Measurements from ENCODE around the gene UBXN7. TPM values are rescaled to one million over a fixed set of nuclear protein-coding genes. Genes with fewer than 3 reads are reported as not detected.

UBXN7 gene
- total RNA-seq, 6 donors from 2014 or later, result 8.7 to 45.5 (median 28.2) TPM

- Histone ChIP-seq H3K27ac (no peak overlapping the region), H3K9me3 (no peaks in the 10 kb centered on the region), H3K4me3 (no peak overlapping the region), H3K27me3 (no peaks in the 10 kb centered on the region), H3K4me1 (no peaks in the 10 kb centered on the region), H3K36me3 (peaks cover 7 to 78% (median 37%) of the 10 kb centered on the region in 4 donors)
- DNase-seq, result no peak
- WGBS, 2 donors, result 88 to 89% methylated on average over 4 of the region's 4 CpGs
- TF ChIP-seq CTCF (IDR thresholded peaks at IDR 0.05) (no peak), POLR2A (IDR thresholded peaks at IDR 0.05) (no peak), POLR2AphosphoS5 (IDR thresholded peaks at IDR 0.05) (no peak)
- ATAC-seq (ENCODE audit: low FRiP score in 2 of 2), result no peak
These were observed 75.7 kb downstream of the UBXN7 start for GRCh38 chr3:196356556-196356955.

GRCh38 chr3:196355668-196356067 is 76.6 kb downstream of the UBXN7 start:
- 93 to 100% methylated on average over 1 of the region's 1 CpG for WGBS, 2 donors
- TF ChIP-seq POLR2A (IDR thresholded peaks at IDR 0.05) (no peak), CTCF (IDR thresholded peaks at IDR 0.05) (no peak), POLR2AphosphoS5 (IDR thresholded peaks at IDR 0.05) (no peak)
- no peak for DNase-seq
- H3K9me3 ChIP-seq, result no peaks in the 10 kb centered on the region
- H3K4me1 ChIP-seq, result no peaks in the 10 kb centered on the region
- H3K27me3 ChIP-seq, result no peaks in the 10 kb centered on the region
- H3K36me3 ChIP-seq, result peaks cover 7 to 69% (median 32%) of the 10 kb centered on the region in 4 donors
- no peak overlapping the region for H3K4me3 ChIP-seq
- no peak overlapping the region for H3K27ac ChIP-seq
- no peak for ATAC-seq (ENCODE audit: low FRiP score in 2 of 2)

GRCh38 chr3:196354132-196354531 is 78.1 kb downstream of the UBXN7 start:
- peaks cover 7 to 55% (median 26%) of the 10 kb centered on the region in 4 donors for H3K36me3 ChIP-seq
- no peaks in the 10 kb centered on the region for H3K27me3 ChIP-seq
- WGBS, 2 donors, result 85 to 87% methylated on average over 6 of the region's 6 CpGs

GRCh38 chr3:196351541-196351940 is 80.7 kb downstream of the UBXN7 start:
- no peak for TF ChIP-seq POLR2AphosphoS5 (IDR thresholded peaks at IDR 0.05)
- no peak for TF ChIP-seq CTCF (IDR thresholded peaks at IDR 0.05)
- TF ChIP-seq EP300 (IDR thresholded peaks at IDR 0.05), result no peak
- TF ChIP-seq POLR2A (IDR thresholded peaks at IDR 0.05), result no peak
- Histone ChIP-seq H3K27me3 (no peaks in the 10 kb centered on the region), H3K9me3 (no peaks in the 10 kb centered on the region), H3K4me3 (no peak overlapping the region), H3K27ac (no peak overlapping the region), H3K36me3 (peaks cover 7 to 36% (median 11%) of the 10 kb centered on the region in 4 donors), H3K4me1 (no peaks in the 10 kb centered on the region)
- ATAC-seq (ENCODE audit: low FRiP score in 2 of 2) (no peak), DNase-seq (no peak)
- 77 to 79% methylated on average over 6 of the region's 6 CpGs for WGBS, 2 donors

More at GRCh38 chr3:196354132-196354531, 78.1 kb downstream of the UBXN7 start:
- Histone ChIP-seq H3K4me3 (no peak overlapping the region), H3K4me1 (no peaks in the 10 kb centered on the region), H3K9me3 (no peaks in the 10 kb centered on the region), H3K27ac (no peak overlapping the region)
- ATAC-seq (ENCODE audit: low FRiP score in 2 of 2) (no peak), DNase-seq (no peak)
- TF ChIP-seq POLR2AphosphoS5 (IDR thresholded peaks at IDR 0.05) (no peak), POLR2A (IDR thresholded peaks at IDR 0.05) (no peak), EP300 (IDR thresholded peaks at IDR 0.05) (no peak), CTCF (IDR thresholded peaks at IDR 0.05) (no peak)

- H3K4me3 ChIP-seq, result no peak overlapping the region
- ATAC-seq (ENCODE audit: low FRiP score in 2 of 2), result no peak
These were observed 82.2 kb downstream of the UBXN7 start for GRCh38 chr3:196350067-196350466.

More at GRCh38 chr3:196350067-196350466, 82.2 kb downstream of the UBXN7 start:
- TF ChIP-seq POLR2AphosphoS5 (IDR thresholded peaks at IDR 0.05), result no peak
- TF ChIP-seq CTCF (IDR thresholded peaks at IDR 0.05), result no peak
- TF ChIP-seq POLR2A (IDR thresholded peaks at IDR 0.05), result no peak
- TF ChIP-seq EP300 (IDR thresholded peaks at IDR 0.05), result no peak
- H3K9me3 ChIP-seq, result no peaks in the 10 kb centered on the region
- no peaks in the 10 kb centered on the region for H3K4me1 ChIP-seq
- no peak for DNase-seq
- no peaks in the 10 kb centered on the region for H3K27me3 ChIP-seq
- no peak overlapping the region for H3K27ac ChIP-seq
- H3K36me3 ChIP-seq, result peaks cover 0 to 21% (median 1%) of the 10 kb centered on the region in 4 donors
